ENCODE measurements around the gene MYH6. TPM values are rescaled to one million over a fixed set of nuclear protein-coding genes. Genes with fewer than 3 reads are reported as not detected.

MYH6 gene
- polyA plus RNA-seq, 3 donors: not detected

GRCh38 chr14:23443881-23444280 lies 35.8 kb upstream of the MYH6 start:
- intact Hi-C loops (cut with micrococcal nuclease): no loop called here
- peaks cover 2 to 10% (median 7%) of the 10 kb centered on the region in 3 donors for H3K27me3 Mint-ChIP-seq (ENCODE audit: low read depth in 3 of 3)
- no peak overlapping the region for H3K9ac ChIP-seq (ENCODE audit: insufficient read depth, low read length, poor library complexity, severe bottlenecking)
- no peak for DNase-seq
- H3K27ac Mint-ChIP-seq: no peak overlapping the region
- no peak overlapping the region for H3K4me3 ChIP-seq (replicated peaks in 1 of 3; ENCODE audit: low read depth in 2 of 3, low read length in 3 of 3)
- H3K27me3 ChIP-seq (ENCODE audit: control insufficient read depth in 2 of 2, insufficient read depth in 2 of 2, low read length in 2 of 2): no peaks in the 10 kb centered on the region
- no peak for TF ChIP-seq CTCF (IDR thresholded peaks at IDR 0.05)
- no peak overlapping the region for H2AFZ ChIP-seq (ENCODE audit: insufficient read depth, low read depth, low read length, poor library complexity, severe bottlenecking)
- no peaks in the 10 kb centered on the region for H3K9me3 ChIP-seq (replicated peaks in 1 of 2; ENCODE audit: control insufficient read depth in 1 of 2, insufficient read depth in 1 of 2, low read length in 2 of 2)
- peaks cover 2% of the 10 kb centered on the region for H3K4me1 Mint-ChIP-seq
- no peak overlapping the region for H3K27ac ChIP-seq (ENCODE audit: low read depth in 1 of 2, low read length in 2 of 2)
- peaks cover 0 to 1% (median 0%) of the 10 kb centered on the region in 7 donors for H3K9me3 Mint-ChIP-seq
- 89% methylated on average over 2 of the region's 6 CpGs for WGBS (ENCODE audit: insufficient coverage)
- H3K4me2 ChIP-seq (replicated peaks; ENCODE audit: extremely low read depth, low read length, poor library complexity, severe bottlenecking): no peak overlapping the region
- H3K36me3 Mint-ChIP-seq: no peaks in the 10 kb centered on the region
- no peaks in the 10 kb centered on the region for H4K20me1 ChIP-seq (ENCODE audit: insufficient read depth, low read length)
- no peaks in the 10 kb centered on the region for H3K79me2 ChIP-seq (ENCODE audit: insufficient read depth, low read length)
- no peak overlapping the region for H3K4me3 Mint-ChIP-seq
- no peaks in the 10 kb centered on the region for H3K4me1 ChIP-seq (ENCODE audit: control insufficient read depth in 1 of 2, insufficient read depth in 2 of 2, low read length in 2 of 2)
- no peaks in the 10 kb centered on the region for H3K36me3 ChIP-seq (replicated peaks in 1 of 2; ENCODE audit: control insufficient read depth in 1 of 2, insufficient read depth in 2 of 2, low read length in 2 of 2)

GRCh38 chr14:23443411-23443812 lies 35.3 kb upstream of the MYH6 start:
- Mint-ChIP-seq H3K27me3 (ENCODE audit: low read depth in 3 of 3) (peaks cover 2 to 7% (median 7%) of the 10 kb centered on the region in 3 donors), H3K4me3 (no peak overlapping the region), H3K36me3 (no peaks in the 10 kb centered on the region), H3K9me3 (peaks cover 0 to 1% (median 0%) of the 10 kb centered on the region in 7 donors), H3K4me1 (peaks cover 2% of the 10 kb centered on the region), H3K27ac (no peak overlapping the region)
- no peak overlapping the region for H3K4me3 ChIP-seq (replicated peaks in 1 of 3; ENCODE audit: low read depth in 2 of 3, low read length in 3 of 3)
- no peak for TF ChIP-seq CTCF (IDR thresholded peaks at IDR 0.05)
- no peaks in the 10 kb centered on the region for H3K36me3 ChIP-seq (replicated peaks in 1 of 2; ENCODE audit: control insufficient read depth in 1 of 2, insufficient read depth in 2 of 2, low read length in 2 of 2)
- H3K9me3 ChIP-seq (replicated peaks in 1 of 2; ENCODE audit: control insufficient read depth in 1 of 2, insufficient read depth in 1 of 2, low read length in 2 of 2): no peaks in the 10 kb centered on the region
- no peak overlapping the region for H2AFZ ChIP-seq (ENCODE audit: insufficient read depth, low read depth, low read length, poor library complexity, severe bottlenecking)
- H4K20me1 ChIP-seq (ENCODE audit: insufficient read depth, low read length): no peaks in the 10 kb centered on the region
- H3K27me3 ChIP-seq (ENCODE audit: control insufficient read depth in 2 of 2, insufficient read depth in 2 of 2, low read length in 2 of 2): no peaks in the 10 kb centered on the region
- no peak overlapping the region for H3K4me2 ChIP-seq (replicated peaks; ENCODE audit: extremely low read depth, low read length, poor library complexity, severe bottlenecking)
- no peak overlapping the region for H3K27ac ChIP-seq (ENCODE audit: low read depth in 1 of 2, low read length in 2 of 2)
- intact Hi-C loops (cut with micrococcal nuclease): no loop called here
- H3K4me1 ChIP-seq (ENCODE audit: control insufficient read depth in 1 of 2, insufficient read depth in 2 of 2, low read length in 2 of 2): no peaks in the 10 kb centered on the region
- WGBS (ENCODE audit: insufficient coverage): 100% methylated on average over 2 of the region's 11 CpGs
- H3K79me2 ChIP-seq (ENCODE audit: insufficient read depth, low read length): no peaks in the 10 kb centered on the region
- H3K9ac ChIP-seq (ENCODE audit: insufficient read depth, low read length, poor library complexity, severe bottlenecking): no peak overlapping the region
- no peak for DNase-seq
